GM18867 (cell line): ENCODE measurements around the gene PAX9.

Experiments used
- ATAC-seq: cut with Tn5 transposase; IDR thresholded peaks from one replicate; pipeline ENCODE4 v1.9.1; 2021; ENCODE audit warnings: mild to moderate bottlenecking, moderate library complexity; ENCODE audit not compliant: unreplicated experiment

PAX9 gene

GRCh38 chr14:36655963-36656686, 5.5 kb upstream of the PAX9 start:
- peak; percentile 43 for ATAC-seq

- no peak for ATAC-seq
These were observed 4.8 kb upstream of the PAX9 start for GRCh38 chr14:36656687-36657398.

- ATAC-seq, result no peak
These were observed 4.1 kb upstream of the PAX9 start for GRCh38 chr14:36657399-36658122.

DNA sequence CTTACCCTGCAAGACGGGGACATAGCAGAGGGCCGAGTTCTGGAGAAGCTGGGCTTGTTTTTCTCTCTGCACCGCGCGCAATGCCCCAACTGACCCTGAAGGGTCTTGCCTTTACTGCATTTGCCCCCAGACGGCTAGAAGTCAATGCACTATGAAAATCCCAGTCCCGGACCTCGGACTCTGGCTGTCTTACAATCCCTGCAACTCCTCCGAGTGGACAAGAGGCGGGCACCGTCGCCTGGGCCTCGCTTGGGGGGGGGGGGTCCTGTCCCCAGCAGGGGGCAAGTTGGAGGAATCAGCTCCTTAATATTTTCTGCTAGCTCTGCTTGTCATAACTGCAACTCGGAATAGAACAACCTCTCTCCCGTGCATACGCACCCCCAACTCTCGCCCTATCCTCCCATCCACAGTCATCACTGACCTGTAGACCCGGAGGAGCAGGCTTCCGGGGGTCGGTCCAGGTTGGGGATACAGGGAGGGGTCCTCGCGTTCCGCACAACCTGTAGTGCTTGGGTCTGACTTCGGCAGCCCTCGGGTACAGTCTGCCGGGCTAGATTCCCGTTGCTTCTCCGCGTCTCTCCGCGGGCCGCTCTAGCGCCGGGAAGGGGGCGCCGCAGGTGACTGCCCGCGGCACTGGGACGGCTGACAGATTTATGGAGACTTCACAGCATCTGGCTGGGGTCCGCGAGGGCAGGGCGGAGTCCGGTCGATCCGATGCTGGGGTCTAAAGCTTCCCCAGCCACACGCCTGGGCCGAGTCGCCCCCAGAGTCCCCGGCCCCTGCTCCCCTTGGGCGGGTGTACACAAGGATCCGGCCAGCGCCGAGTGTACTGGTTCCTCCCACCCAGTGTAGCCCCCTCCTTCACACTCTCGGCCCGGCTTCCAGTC, 3.3 kb upstream of the PAX9 start:
- no peak for ATAC-seq

DNA sequence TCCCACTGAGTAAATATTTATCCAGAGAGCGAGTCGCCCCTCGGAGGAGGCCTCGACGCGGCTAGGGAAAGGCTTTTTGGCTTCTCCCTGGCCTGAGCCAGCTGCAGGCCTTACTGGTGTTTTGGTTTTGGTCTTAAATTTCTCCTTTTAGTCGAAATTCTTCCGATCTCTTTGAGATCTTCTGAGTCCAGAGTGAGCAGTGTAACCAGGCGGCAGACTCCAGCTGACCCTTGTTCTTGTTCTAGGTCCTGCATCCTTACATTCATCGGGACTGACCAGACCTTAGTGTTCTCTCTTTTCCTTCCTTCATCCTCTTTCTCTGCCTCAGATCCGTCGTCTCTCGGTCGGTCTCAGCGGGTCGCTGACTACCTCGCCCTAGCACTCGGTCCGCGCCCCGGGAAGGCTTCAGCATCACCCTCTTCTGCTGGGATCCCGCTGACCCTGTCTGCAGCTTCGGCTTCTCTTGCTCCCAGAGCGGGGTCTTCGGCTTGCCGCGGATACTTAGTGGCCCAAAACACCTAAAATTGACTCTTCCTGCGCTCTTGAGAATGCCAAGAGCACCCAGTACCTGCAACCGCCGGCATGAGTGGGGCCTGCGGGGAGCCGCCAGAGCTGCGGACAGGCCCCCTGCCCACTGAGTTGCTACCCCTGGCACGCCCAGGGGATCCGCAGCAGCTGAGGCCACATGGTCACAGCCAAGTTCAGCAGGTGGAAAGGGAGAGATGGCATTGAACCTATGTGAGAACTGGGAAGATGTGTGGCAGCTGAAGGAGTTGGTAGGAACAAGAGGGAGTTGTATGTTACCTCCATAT, 2.4 kb upstream of the PAX9 start:
- ATAC-seq, result no peak

- no peak for ATAC-seq
These were observed 1.6 kb upstream of the PAX9 start for GRCh38 chr14:36659822-36660735.

GRCh38 chr14:36660736-36661505, 739 bp upstream of the PAX9 start:
- ATAC-seq, result no peak

DNA sequence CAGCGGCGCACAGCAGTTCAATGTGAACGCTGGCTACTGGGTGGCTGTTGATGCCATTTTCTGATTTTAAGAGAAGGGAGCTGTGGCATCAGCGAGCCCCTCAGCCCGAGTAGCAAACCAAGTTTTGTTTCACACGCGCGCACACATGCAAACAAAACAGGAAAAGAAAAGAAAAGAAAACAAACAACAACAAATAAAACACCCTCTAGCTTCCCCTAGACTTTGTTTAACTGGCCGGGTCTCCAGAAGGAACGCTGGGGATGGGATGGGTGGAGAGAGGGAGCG, 540 bp downstream of the PAX9 start:
- no peak for ATAC-seq

- no peak for ATAC-seq
These were observed 1.1 kb downstream of the PAX9 start for GRCh38 chr14:36662543-36663403.

- no peak for ATAC-seq
These were observed 2.0 kb downstream of the PAX9 start for GRCh38 chr14:36663404-36664321.

DNA sequence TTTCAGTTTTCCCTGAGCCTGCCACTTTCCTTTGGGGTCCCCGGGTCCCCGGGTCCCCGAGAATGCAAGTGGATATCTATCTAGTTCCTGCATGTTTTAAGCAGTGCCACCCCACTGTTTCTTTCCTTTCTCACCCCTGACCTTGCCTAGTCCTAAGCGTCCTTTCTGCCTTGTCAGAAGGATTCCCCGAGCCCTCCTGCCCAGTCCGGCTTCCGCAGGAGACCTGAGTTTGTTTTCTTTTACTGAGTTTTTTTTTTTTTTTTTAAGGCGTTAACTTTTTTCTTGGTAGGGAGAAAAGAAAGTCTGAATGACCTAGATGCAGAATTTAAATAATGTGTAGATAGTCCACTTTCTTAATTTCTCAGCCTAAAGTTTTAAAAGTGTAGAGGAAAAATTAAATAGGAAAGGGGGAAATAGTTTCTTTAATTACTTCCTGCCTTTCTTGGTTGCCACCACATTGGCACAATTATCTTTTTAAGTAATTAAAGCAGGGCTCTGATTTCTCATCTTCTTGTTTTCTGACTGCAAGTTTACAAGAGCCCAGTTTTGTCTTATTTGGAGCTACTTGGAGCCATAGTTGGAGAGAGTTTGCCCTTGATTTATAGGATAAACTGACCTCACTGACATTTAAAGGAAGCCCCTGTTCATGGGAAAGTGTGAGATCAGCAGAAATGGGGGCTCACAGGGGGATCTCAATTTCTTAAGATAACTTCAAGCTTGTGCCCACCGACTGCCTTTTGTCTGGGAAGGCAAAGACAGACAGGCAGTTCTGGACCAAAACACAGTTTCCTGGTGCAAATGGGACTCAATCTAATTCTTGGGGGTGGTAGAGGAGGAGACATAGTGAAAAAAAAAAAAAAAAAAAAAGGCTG, 2.9 kb downstream of the PAX9 start:
- no peak for ATAC-seq

- no peak for ATAC-seq
These were observed 4.3 kb downstream of the PAX9 start for GRCh38 chr14:36665887-36666415.

DNA sequence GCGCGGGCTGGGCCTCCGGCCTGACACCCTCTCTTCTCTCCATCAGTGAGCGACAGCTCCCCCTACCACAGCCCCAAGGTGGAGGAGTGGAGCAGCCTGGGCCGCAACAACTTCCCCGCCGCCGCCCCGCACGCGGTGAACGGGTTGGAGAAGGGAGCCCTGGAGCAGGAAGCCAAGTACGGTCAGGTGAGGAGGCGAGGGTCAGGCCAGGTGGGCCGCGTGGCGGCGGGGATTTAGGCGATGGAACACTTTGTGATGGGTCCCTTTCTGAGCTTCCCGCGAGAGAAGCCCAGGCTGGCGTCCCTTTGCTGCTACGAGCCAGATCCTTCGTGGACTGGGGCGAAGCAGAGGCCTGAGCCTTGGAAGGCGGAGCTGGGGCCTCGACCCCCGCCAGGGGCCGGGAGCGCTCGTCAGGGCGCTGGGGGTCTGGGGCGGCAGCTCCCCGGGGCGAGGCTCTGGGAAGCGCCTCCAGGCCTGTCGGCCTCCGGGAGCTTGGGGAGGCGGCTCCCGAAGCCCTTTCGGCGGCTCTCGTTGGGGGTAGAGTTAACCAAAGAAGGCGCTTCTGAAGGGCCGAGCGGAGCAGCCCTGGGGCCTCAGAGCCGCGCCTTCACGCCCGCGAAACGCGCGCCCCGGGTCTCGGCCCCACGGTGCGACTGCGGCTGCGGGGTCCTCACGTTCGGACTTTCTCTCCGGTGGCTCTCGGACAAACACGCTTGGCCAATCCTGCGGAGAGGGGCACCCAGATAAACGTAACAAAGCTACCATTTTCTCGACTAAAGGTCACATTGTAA, 5.0 kb downstream of the PAX9 start:
- ATAC-seq, result no peak

DNA sequence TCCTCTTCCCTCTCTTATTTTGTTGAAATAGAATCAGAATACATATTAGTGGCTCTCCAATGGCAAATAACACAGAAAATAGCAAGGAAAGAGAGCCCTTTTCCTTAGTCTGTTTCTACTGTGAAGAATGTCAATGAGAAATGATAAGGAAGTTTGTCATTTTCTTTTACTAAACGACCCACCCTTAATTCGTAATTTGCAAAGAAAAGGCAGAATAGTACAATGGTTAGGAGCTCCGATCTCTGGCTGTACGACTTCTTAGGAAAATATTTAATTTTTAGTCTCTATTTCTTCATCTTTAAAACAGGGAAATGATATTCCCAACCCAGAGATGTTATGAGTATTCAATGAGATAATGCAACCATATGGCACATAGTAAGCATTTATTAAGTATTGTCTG, 6.0 kb downstream of the PAX9 start:
- no peak for ATAC-seq

DNA sequence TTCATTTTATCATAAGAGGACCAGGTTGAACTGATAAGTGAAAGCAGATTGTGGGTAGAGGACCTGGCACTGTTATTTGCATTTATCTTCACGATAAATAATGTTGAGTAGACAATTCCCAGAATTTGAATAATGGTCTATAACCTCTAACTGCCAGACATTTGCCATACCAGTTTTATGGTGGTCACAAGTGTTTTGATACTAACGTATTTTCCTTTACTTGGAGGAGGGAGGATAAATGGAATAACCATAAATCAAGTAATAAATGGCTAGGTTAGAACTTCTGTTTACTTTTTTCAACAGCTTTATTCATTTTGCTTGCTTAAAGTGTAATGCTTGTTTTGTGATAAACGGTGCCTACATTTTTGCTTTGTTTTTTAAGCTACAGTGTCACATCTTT, 9.5 kb downstream of the PAX9 start:
- ATAC-seq, result no peak
